Measurements from ENCODE around the gene UMODL1. TPM values are rescaled to one million over a fixed set of nuclear protein-coding genes. Genes with fewer than 3 reads are reported as not detected.

UMODL1 gene
- total RNA-seq, 1 experiment from 2014 or later: not detected

DNA sequence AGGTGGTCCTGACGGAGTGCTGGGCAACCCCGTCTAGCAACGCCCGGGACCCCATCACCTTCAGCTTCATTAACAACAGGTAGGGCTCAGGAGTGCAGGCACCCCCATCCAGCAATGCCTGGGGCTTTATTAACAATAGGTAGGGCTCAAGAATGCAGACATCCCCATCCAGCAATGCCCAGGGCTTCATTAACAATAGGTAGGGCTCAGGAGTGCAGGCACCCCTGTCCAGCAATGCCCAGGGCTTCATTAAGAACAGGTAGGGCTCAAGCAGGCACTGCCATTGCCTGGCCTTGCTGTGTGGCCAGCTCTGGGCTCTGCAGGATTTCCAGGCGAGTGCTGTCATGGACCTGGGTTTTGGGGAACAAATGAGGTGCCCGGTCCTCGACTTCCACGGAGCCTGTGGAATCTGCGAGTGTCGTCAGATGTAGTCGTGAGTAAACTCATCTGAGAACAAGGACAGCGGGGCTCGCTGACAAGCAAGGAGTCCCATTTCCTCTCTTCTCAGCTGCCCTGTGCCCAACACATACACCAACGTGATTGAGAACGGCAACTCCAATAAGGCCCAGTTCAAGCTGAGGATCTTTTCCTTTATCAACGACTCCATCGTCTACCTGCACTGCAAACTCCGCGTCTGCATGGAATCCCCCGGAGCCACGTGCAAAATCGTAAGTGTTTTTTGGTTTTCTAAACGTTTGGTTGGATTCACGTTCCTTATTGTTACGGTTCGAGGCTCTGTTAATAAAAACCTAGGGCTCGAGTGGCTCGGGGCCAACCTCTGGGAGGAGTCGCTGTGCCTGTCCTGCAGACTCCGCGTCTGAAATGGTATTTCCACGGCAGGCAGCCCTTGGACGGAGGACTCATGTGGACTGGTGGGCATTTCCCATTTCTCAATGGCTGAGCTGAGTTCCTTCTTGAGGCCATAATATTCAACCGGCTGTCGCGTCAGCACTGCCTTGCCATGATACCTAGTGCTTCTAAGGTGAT, 56.3 kb downstream of the UMODL1 start:
- Mint-ChIP-seq H3K36me3 (ENCODE audit: insufficient read depth, unreplicated experiment) (no peaks in the 10 kb centered on the region), H3K4me3 (ENCODE audit: low read depth, unreplicated experiment) (no peak overlapping the region), H3K4me1 (ENCODE audit: low read depth, unreplicated experiment) (no peaks in the 10 kb centered on the region), H3K9me3 (ENCODE audit: low read depth, unreplicated experiment) (no peaks in the 10 kb centered on the region), H3K27me3 (ENCODE audit: unreplicated experiment) (peaks cover 24% of the 10 kb centered on the region), H3K27ac (ENCODE audit: unreplicated experiment) (no peak overlapping the region)
- TF ChIP-seq, protein P1, sequence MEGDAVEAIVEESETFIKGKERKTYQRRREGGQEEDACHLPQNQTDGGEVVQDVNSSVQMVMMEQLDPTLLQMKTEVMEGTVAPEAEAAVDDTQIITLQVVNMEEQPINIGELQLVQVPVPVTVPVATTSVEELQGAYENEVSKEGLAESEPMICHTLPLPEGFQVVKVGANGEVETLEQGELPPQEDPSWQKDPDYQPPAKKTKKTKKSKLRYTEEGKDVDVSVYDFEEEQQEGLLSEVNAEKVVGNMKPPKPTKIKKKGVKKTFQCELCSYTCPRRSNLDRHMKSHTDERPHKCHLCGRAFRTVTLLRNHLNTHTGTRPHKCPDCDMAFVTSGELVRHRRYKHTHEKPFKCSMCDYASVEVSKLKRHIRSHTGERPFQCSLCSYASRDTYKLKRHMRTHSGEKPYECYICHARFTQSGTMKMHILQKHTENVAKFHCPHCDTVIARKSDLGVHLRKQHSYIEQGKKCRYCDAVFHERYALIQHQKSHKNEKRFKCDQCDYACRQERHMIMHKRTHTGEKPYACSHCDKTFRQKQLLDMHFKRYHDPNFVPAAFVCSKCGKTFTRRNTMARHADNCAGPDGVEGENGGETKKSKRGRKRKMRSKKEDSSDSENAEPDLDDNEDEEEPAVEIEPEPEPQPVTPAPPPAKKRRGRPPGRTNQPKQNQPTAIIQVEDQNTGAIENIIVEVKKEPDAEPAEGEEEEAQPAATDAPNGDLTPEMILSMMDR (IDR thresholded peaks at IDR 0.05; ENCODE audit: unreplicated experiment): no peak
- no TSS peak for BruUV-seq (replicated peaks)
- DNase-seq: no peak
- intact Hi-C loops (cut with micrococcal nuclease; ENCODE audit: unreplicated experiment): no loop called here
- CTCF ChIA-PET: no interaction called here

DNA sequence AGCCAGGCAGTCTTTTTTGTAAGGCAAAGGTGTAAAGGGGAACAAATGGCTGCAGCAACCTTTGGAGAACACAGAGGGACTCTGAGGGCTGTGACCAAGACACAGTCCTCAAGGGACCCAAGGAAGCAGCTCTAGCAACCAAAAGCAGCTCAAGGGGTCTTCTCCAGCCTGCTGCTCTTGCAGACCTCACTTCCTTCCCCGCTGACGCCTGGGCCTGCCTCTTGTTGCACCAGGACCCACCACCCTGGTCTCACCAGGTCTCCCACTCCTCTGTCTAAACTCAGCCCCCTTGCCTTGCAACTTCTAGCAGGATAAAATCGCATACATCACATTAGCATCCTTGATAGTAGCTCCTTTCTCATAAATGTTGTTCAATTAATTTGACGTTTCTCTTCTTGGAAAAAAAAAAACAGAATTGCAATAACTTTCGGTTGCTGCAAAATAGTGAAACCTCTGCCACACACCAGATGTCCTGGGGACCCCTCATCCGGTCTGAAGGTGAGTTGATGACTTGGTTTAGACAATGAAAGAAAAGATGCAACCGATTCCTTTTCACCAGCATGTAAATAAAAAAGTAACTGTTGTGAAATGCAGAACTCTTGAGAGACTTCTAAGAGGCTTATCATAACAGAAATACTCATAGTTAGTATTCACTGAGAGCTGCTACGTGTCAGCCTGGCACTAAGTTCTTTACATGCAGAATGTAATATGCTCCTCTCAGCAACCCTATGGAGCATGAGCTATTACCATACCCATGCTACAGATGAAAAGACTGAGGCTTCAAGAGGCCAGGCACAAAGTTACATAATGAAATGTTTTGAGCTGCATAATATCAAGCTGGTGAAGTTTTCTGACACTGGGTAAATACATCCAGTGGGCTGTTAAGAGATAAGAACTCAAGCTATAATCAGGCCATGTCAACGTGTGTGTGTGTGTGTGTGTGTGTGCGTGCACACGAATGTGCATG, 58.5 kb downstream of the UMODL1 start:
- Mint-ChIP-seq H3K4me1 (ENCODE audit: low read depth, unreplicated experiment) (no peaks in the 10 kb centered on the region), H3K4me3 (ENCODE audit: low read depth, unreplicated experiment) (no peak overlapping the region), H3K36me3 (ENCODE audit: insufficient read depth, unreplicated experiment) (no peaks in the 10 kb centered on the region), H3K27ac (ENCODE audit: unreplicated experiment) (no peak overlapping the region), H3K9me3 (ENCODE audit: low read depth, unreplicated experiment) (no peaks in the 10 kb centered on the region), H3K27me3 (ENCODE audit: unreplicated experiment) (peaks cover 4% of the 10 kb centered on the region)
- DNase-seq: no peak
- no TSS peak for BruUV-seq (replicated peaks)
- TF ChIP-seq, protein P1 (IDR thresholded peaks at IDR 0.05; ENCODE audit: unreplicated experiment): no peak
- CTCF ChIA-PET: interaction anchor here (0.6 to 1.5 kb wide), 2 partner anchors 12 to 245 kb away, joined by 3 to 4 read pairs; no protein-coding TSS in a partner anchor
- intact Hi-C loops (cut with micrococcal nuclease; ENCODE audit: unreplicated experiment): no loop called here

DNA sequence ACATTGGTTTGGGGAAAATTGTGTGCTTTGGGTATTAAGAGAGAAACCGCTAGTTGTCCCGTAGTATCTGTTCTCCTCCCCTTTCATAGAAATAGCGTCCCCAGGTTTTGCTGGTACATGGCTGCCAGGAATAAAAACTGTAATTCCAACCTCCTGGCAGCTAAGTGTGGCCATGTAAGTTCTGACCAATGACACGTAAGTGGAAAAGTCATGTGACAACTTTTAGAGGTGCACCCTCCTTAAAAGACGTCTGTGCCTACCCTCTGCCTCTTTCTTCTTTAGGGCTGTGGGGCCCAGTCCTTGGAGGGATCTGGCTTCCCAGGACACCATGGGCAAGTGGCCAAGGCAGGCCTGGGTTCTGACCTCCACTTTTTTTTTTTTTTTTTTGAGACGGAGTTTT, 59.3 kb downstream of the UMODL1 start:
- H3K36me3 Mint-ChIP-seq (ENCODE audit: insufficient read depth, unreplicated experiment): no peaks in the 10 kb centered on the region
- intact Hi-C loops (cut with micrococcal nuclease; ENCODE audit: unreplicated experiment): no loop called here
- H3K9me3 Mint-ChIP-seq (ENCODE audit: low read depth, unreplicated experiment): no peaks in the 10 kb centered on the region
- no peaks in the 10 kb centered on the region for H3K4me1 Mint-ChIP-seq (ENCODE audit: low read depth, unreplicated experiment)
- TF ChIP-seq, protein P1 (IDR thresholded peaks at IDR 0.05; ENCODE audit: unreplicated experiment): no peak
- CTCF ChIA-PET: interaction anchor here (0.6 to 1.5 kb wide), 2 partner anchors 13 to 246 kb away, joined by 3 to 4 read pairs; no protein-coding TSS in a partner anchor
- no peak overlapping the region for H3K27ac Mint-ChIP-seq (ENCODE audit: unreplicated experiment)
- no peaks in the 10 kb centered on the region for H3K27me3 Mint-ChIP-seq (ENCODE audit: unreplicated experiment)
- BruUV-seq (replicated peaks): no TSS peak
- H3K4me3 Mint-ChIP-seq (ENCODE audit: low read depth, unreplicated experiment): no peak overlapping the region
- DNase-seq: no peak

DNA sequence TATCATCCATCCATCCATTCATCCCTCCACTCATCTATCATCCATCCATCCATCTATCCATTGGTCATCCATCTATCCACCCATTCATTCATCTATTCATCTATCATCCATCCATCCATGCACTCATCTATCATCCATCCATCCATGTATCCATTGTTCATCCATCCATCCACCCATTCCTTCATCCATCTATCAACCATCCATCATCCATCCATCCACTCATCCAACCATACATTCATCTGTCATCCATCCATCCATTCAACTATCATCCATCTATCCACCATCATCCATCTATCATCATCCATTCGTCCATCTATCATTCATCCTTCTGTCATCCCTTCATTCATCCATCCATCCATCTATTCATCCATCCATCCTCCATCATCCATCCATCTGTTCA, 61.1 kb downstream of the UMODL1 start:
- CTCF ChIA-PET: no interaction called here
- Mint-ChIP-seq H3K27me3 (ENCODE audit: unreplicated experiment) (no peaks in the 10 kb centered on the region), H3K4me1 (ENCODE audit: low read depth, unreplicated experiment) (no peaks in the 10 kb centered on the region), H3K27ac (ENCODE audit: unreplicated experiment) (no peak overlapping the region), H3K36me3 (ENCODE audit: insufficient read depth, unreplicated experiment) (no peaks in the 10 kb centered on the region), H3K4me3 (ENCODE audit: low read depth, unreplicated experiment) (no peak overlapping the region), H3K9me3 (ENCODE audit: low read depth, unreplicated experiment) (no peaks in the 10 kb centered on the region)
- intact Hi-C loops (cut with micrococcal nuclease; ENCODE audit: unreplicated experiment): no loop called here
- no peak for DNase-seq
- TF ChIP-seq, protein P1 (IDR thresholded peaks at IDR 0.05; ENCODE audit: unreplicated experiment): no peak
- BruUV-seq (replicated peaks): no TSS peak
